ENCODE results near the gene TMEM63B.

- TF ChIP-seq ZNF589 (CRISPR knock-in tag; IDR thresholded peaks at IDR 0.05; ENCODE audit: low read depth), result 0 out of 2 replicates have a peak, but pooled peaks have one; percentile 13
- no peak for TF ChIP-seq SRF (CRISPR knock-in tag; IDR thresholded peaks at IDR 0.05)
- no peak for TF ChIP-seq POLR2G (IDR thresholded peaks at IDR 0.05; ENCODE audit: low read depth, low read length)
- peak; percentile 75 to 85 for TF ChIP-seq SIX5 (IDR thresholded peaks at IDR 0.05; ENCODE audit: borderline replicate concordance in 1 of 2, insufficient read depth in 1 of 2, low read depth in 1 of 2, low read length in 2 of 2)
- no peak for TF ChIP-seq ATF4 (CRISPR knock-in tag; IDR thresholded peaks at IDR 0.05)
- 0 out of 2 replicates have a peak, but pooled peaks have one; percentile 8 for TF ChIP-seq SMARCA4 (IDR thresholded peaks at IDR 0.05)
- no peak for TF ChIP-seq E2F5 (CRISPR knock-in tag; IDR thresholded peaks at IDR 0.05)
- no peak for TF ChIP-seq E2F1 (CRISPR knock-in tag; IDR thresholded peaks at IDR 0.05)
- TF ChIP-seq EZH2 (IDR thresholded peaks at IDR 0.05; ENCODE audit: borderline replicate concordance, low read depth, low read length), result no peak
- no peak for TF ChIP-seq ZNF561 (CRISPR knock-in tag; conservative IDR thresholded peaks at IDR 0.05)
- no peak for TF ChIP-seq MAX (CRISPR knock-in tag; IDR thresholded peaks at IDR 0.05)
- no peak for TF ChIP-seq EGR1 (conservative IDR thresholded peaks at IDR 0.05)
Measured at GRCh38 chr6:44133003-44133931, 5.9 kb downstream of the TMEM63B start.
